CD4-positive, alpha-beta T cell (primary cell): ENCODE data around the gene ZNF385B. TPM values are rescaled to one million over a fixed set of nuclear protein-coding genes. Genes with fewer than 3 reads are reported as not detected.

ENCODE experiments used
- ATAC-seq: fragments of 200-7000 bp; cut with Tn5 transposase; one replicate; pipeline ENCODE4 v1.10.0; 2022; ENCODE audit warnings: mild to moderate bottlenecking; ENCODE audit not compliant: poor library complexity
- CTCF ChIA-PET: fragments of 350-600 bp; sonication (Branson Sonifier 250); formaldehyde crosslinking; loops from one replicate; lab custom pipeline; 2021; ENCODE audit warnings: antibody characterized with exemption, inconsistent platforms; lab: Charles Lee
- POLR2A ChIA-PET: fragments of 350-600 bp; sonication (Branson Sonifier 250); formaldehyde crosslinking; loops from one replicate; lab custom pipeline; 2021; ENCODE audit warnings: antibody characterized with exemption, inconsistent platforms; lab: Charles Lee
- DNase-seq, 14 experiments: peaks; one replicate each; pipeline ENCODE4 v3.0.0-alpha.2; 2013 to 2020; ENCODE audit warnings: mixed read lengths in 2 of 14
- H3K27ac ChIP-seq, 2 donors: one replicate each; pipeline versions ENCODE4 v1.5.1 to v1.7.0; 2013; ENCODE audit warnings: low read length in 2 of 2, low read depth in 1 of 2, mild to moderate bottlenecking in 1 of 2
- H3K27me3 ChIP-seq, 2 experiments: 1 replicate in 1 of 2; 2 replicates in 1 of 2; pipeline versions ENCODE4 v1.6.1 to v1.7.0; 2013; ENCODE audit warnings: low read length in 2 of 2, control low read depth in 1 of 2, mild to moderate bottlenecking in 1 of 2, moderate library complexity in 1 of 2; ENCODE audit not compliant: insufficient read depth in 2 of 2, control insufficient read depth in 1 of 2
- H3K36me3 ChIP-seq: one replicate; pipeline ENCODE4 v1.6.1; 2013; ENCODE audit warnings: low read length, control low read depth; ENCODE audit not compliant: insufficient read depth
- H3K4me1 ChIP-seq: one replicate; pipeline ENCODE4 v1.6.1; 2013; ENCODE audit warnings: low read length, control low read depth; ENCODE audit not compliant: insufficient read depth
- H3K4me3 ChIP-seq: one replicate; pipeline ENCODE4 v1.5.1; 2013; ENCODE audit warnings: mild to moderate bottlenecking, low read length, moderate library complexity
- H3K9me3 ChIP-seq, 2 experiments: 1 replicate in 1 of 2; 2 replicates in 1 of 2; pipeline versions ENCODE4 v1.6.1 to v1.7.0; 2013; ENCODE audit warnings: low read length in 2 of 2, mild to moderate bottlenecking in 2 of 2, control low read depth in 1 of 2, moderate library complexity in 1 of 2; ENCODE audit not compliant: control insufficient read depth in 1 of 2, insufficient read depth in 1 of 2
- H3K27ac Mint-ChIP-seq: one replicate; pipeline ENCODE4 v1.8.0; 2020; ENCODE audit warnings: mixed read lengths
- H3K27me3 Mint-ChIP-seq: one replicate; pipeline ENCODE4 v1.8.0; 2021; ENCODE audit warnings: mixed read lengths
- H3K36me3 Mint-ChIP-seq: one replicate; pipeline ENCODE4 v1.8.0; 2021; ENCODE audit warnings: low read depth, mixed read lengths
- H3K4me1 Mint-ChIP-seq: one replicate; pipeline ENCODE4 v1.8.0; 2021; ENCODE audit warnings: low read depth, mixed read lengths
- H3K4me3 Mint-ChIP-seq: one replicate; pipeline ENCODE4 v1.8.0; 2020; ENCODE audit warnings: mild to moderate bottlenecking, mixed read lengths
- H3K9me3 Mint-ChIP-seq: one replicate; pipeline ENCODE4 v1.8.0; 2020; ENCODE audit warnings: mixed read lengths
- CTCF ChIP-seq: fragments of 200-600 bp; IDR thresholded peaks from one replicate; pipeline ENCODE4 v1.8.0; 2022; ENCODE audit warnings: antibody characterized with exemption, mild to moderate bottlenecking
- intact Hi-C, 2 experiments: fragments of 100-400 bp; cut with DNase I in 1 of 2; cut with micrococcal nuclease in 1 of 2; formaldehyde crosslinking; loops; one replicate each; pipeline versions ENCODE4 v1.15.1 to v1.9.0; 2023 to 2025; cut with DNase I, micrococcal nuclease
- total RNA-seq, 174 experiments: library from RNA in 2 of 174; stranded (reverse) in 2 of 174; gene quantifications; one replicate each; pipeline ENCODE4 v1.2.3 and lab custom pipeline; 2021 to 2026

The ZNF385B gene
- total RNA-seq, 2 experiments from 2014 or later: not detected

DNA sequence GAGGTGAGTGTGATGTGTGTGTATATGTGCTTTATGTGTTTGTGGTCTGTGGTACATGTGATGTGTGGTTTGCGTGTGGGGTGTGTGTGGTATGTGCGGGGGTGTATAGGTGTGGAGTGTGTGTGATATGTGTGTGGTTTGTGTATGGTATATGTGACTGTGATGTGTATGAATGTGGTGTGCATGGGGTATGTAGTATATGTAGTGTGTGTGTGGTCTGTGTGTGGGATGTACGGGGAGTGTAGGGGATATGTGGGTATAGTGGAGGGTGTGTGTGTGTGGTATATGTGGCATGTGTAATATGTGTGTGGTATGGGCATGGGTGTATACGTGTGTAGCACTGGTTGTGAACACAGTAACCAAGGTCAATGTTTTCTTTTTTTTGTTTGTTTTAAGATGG, 87.4 kb downstream of the ZNF385B start:
- no peak overlapping the region for H3K27ac ChIP-seq
- ATAC-seq: no peak
- Mint-ChIP-seq H3K9me3 (no peaks in the 10 kb centered on the region), H3K4me3 (no peak overlapping the region), H3K27me3 (peaks cover 11% of the 10 kb centered on the region), H3K36me3 (no peaks in the 10 kb centered on the region), H3K4me1 (no peaks in the 10 kb centered on the region), H3K27ac (no peak overlapping the region)
- TF ChIP-seq CTCF: no peak
- no peaks in the 10 kb centered on the region for H3K36me3 ChIP-seq
- no peak for DNase-seq
- no peak overlapping the region for H3K4me3 ChIP-seq
- CTCF ChIA-PET: no interaction called here
- no peaks in the 10 kb centered on the region for H3K27me3 ChIP-seq
- no peaks in the 10 kb centered on the region for H3K4me1 ChIP-seq
- intact Hi-C loops: no loop called here
- H3K9me3 ChIP-seq: peaks cover 0 to 3% of the 10 kb centered on the region in 2 experiments
- POLR2A ChIA-PET: no interaction called here

DNA sequence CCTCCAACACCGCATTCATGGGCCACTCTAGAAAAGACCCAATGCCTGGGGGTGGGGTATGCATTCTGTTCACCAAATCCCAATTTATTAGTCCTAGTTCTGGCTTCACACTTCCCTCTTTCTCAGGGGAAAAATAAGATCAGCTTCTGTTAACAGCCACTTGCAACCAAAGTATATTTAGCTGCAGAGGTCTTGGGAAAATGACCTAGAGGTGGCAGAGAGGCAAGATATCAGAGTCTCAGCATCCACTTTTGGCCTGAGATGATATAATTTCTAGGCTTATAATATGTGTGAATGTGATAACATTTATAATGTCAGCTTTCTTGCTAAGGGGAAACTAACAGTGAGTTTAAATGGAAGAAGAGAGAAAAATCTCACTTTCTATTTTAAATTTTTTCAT, 89.1 kb downstream of the ZNF385B start:
- no peaks in the 10 kb centered on the region for H3K4me1 Mint-ChIP-seq

DNA sequence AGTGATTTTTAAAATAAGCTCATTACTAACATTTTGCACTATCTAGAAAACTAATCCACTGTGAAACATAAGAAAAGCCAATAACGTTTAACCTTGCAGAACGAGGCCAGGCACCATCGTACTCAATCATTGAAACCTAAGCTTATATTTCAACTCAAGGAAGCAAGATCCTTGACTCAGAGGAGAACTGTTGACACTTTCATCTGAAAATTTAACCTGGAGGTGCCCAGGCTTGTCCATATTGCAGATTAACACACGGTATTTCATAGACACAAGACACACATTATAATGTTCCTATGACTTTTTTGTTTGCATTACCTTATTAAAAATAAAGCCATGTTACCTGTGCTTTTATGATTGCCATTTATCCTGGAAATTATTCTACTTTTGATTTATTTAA, 89.6 kb downstream of the ZNF385B start:
- Histone ChIP-seq H3K9me3 (peaks cover 0 to 3% of the 10 kb centered on the region in 2 experiments), H3K27ac (no peak overlapping the region), H3K4me3 (no peak overlapping the region), H3K27me3 (no peaks in the 10 kb centered on the region), H3K4me1 (no peaks in the 10 kb centered on the region), H3K36me3 (no peaks in the 10 kb centered on the region)
- no peak for TF ChIP-seq CTCF
- peaks cover 25% of the 10 kb centered on the region for H3K27me3 Mint-ChIP-seq
- no peaks in the 10 kb centered on the region for H3K36me3 Mint-ChIP-seq
- H3K4me3 Mint-ChIP-seq: no peak overlapping the region
- ATAC-seq: no peak
- no peaks in the 10 kb centered on the region for H3K9me3 Mint-ChIP-seq
- H3K27ac Mint-ChIP-seq: no peak overlapping the region
- H3K4me1 Mint-ChIP-seq: no peaks in the 10 kb centered on the region
- intact Hi-C loops: no loop called here
- POLR2A ChIA-PET: no interaction called here
- CTCF ChIA-PET: no interaction called here
- DNase-seq: no peak

More for the DNA sequence above, 89.1 kb downstream of the ZNF385B start:
- intact Hi-C loops: no loop called here
- CTCF ChIA-PET: no interaction called here
- Mint-ChIP-seq H3K36me3 (no peaks in the 10 kb centered on the region), H3K9me3 (no peaks in the 10 kb centered on the region), H3K27ac (no peak overlapping the region), H3K4me3 (no peak overlapping the region), H3K27me3 (peaks cover 20% of the 10 kb centered on the region)
- H3K27ac ChIP-seq: no peak overlapping the region
- POLR2A ChIA-PET: no interaction called here
- DNase-seq (no peak), ATAC-seq (no peak)
- no peak for TF ChIP-seq CTCF
- no peaks in the 10 kb centered on the region for H3K4me1 ChIP-seq
- no peaks in the 10 kb centered on the region for H3K36me3 ChIP-seq
- H3K27me3 ChIP-seq: no peaks in the 10 kb centered on the region
- no peak overlapping the region for H3K4me3 ChIP-seq
- peaks cover 0 to 3% of the 10 kb centered on the region in 2 experiments for H3K9me3 ChIP-seq
